AG20443 (cell line): ENCODE results near the gene OAF.
A peak's percentile ranks its signal among the peaks of the same experiment; 100 is the strongest.

Source experiments
- DNase-seq: peaks from one replicate; pipeline ENCODE4 v3.0.0; 2012; ENCODE audit warnings: low spot score, mixed read lengths

Gene OAF

DNA sequence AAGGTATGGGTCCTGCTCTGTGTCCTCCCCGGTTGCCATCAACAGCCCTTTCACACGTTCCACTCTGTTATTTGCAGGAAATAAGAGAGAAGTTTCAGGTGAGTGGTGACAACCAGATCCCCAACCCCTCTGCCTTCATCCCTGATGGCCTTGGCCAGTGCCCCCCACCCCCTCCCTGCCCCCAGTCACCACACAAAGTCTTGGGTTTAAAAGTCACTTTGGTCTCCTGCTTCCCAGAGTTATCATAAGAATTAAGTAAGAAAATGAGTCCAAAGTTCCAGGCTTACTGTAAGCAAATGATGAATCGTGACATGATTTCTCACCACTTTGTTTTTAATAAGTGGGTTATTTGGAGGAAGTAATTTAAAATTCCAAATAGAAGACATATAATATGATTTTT lies 9.2 kb upstream of the OAF start:
- no peak for DNase-seq

DNA sequence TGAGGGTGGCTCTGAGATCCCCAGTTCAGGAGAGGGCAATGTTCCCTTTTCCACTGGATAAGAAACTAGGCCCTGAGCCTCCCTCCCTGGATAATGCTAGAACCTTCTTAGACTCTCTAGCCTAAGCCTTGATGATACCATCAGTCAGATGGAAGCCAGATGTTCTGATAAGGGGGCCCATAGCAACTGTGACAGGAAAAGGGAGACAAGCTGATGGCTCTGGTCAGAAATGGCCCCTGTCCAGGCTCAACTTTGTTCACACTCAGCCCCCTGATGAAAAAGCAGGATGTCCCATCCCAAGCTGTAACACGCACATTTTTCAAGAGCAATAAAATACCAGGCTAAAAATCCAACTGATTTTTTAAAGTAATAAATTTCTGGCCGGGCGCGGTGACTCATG lies 7.2 kb upstream of the OAF start:
- DNase-seq: no peak

DNA sequence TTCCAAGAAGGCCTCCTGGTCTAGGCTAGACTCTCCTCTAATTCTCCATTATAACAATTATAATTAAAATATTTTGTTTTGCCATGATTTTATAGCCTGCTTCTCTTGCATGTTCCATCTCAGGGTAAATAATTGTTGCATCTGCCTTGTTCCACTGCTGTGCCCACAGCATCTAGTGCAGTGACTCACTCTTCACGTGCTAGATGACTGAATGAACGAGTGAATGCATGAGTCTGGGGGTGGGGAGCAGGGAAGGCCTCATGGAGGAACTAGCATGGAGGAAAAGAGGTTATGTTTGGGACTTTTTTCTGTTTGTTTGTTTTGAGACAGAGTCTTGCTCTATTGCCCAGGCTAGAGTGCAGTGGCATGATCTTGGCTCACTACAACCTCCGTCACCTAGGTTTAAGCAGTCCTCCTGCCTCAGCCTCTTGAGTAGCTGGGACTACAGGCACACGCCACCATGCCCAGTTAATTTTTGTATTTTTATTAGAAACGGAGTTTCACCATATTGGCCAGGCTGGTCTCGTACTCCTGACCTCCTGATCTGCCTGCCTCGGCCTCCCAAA lies 5.2 kb upstream of the OAF start:
- peak; percentile 67 for DNase-seq

DNA sequence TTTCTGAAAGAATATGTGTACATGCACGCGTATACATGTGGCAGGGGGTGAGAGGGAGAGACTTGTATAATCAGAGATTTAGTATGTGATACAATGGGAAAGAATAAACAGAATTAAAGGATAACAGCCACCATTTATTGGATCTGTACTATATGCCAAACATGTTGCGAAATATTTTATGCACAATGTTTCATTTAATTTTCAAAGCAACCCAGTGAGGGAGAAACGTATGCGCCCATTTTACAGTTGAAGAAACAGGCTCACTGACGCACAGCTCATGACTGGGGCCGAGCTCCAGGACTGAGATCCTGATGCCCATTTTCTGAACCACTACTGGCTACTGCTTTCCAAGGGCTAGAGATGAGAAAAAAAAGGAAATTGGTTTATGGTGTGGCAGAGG lies 3.3 kb upstream of the OAF start:
- DNase-seq: no peak

DNA sequence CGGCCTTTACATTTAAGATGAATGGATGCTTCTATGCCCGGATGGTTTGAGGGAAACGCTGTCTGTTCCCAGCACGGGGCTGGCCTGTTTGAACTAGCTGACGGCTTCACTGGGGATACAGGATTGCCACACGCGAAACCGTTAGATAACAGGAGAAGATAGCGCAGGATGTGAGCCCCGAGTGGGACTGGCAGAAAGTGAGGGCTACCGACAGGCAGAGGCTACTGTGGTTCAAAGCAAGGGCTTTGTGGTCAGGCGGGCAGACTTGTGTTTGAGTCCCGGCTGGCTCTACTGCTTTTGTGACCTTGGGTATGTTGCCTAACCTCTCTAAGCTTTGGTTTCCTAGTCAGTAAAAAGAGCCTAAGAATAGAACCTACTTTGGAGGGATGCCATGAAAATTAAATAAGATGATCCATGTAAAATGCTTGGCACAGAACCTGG lies 2.8 kb upstream of the OAF start:
- no peak for DNase-seq

DNA sequence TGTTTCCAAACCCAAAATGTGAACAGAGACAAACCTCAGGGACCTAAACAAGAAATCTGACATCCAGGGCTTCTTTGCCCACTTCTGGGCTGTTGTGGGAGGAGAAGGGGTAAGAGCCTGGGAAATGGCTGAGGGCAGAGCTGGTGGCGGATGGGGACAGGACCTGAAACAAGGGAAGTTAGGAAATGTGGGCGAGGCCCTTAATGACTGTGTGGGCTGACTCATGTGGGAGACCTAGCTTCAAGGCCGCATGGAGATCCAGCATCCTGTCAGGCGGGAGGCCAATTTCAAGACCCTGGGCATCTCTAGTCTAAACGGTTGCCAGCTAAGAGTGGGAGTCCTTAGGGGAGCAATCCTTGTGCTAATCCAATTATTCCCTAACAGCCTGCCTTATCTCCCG lies 2.1 kb upstream of the OAF start:
- peak; percentile 71 for DNase-seq

DNA sequence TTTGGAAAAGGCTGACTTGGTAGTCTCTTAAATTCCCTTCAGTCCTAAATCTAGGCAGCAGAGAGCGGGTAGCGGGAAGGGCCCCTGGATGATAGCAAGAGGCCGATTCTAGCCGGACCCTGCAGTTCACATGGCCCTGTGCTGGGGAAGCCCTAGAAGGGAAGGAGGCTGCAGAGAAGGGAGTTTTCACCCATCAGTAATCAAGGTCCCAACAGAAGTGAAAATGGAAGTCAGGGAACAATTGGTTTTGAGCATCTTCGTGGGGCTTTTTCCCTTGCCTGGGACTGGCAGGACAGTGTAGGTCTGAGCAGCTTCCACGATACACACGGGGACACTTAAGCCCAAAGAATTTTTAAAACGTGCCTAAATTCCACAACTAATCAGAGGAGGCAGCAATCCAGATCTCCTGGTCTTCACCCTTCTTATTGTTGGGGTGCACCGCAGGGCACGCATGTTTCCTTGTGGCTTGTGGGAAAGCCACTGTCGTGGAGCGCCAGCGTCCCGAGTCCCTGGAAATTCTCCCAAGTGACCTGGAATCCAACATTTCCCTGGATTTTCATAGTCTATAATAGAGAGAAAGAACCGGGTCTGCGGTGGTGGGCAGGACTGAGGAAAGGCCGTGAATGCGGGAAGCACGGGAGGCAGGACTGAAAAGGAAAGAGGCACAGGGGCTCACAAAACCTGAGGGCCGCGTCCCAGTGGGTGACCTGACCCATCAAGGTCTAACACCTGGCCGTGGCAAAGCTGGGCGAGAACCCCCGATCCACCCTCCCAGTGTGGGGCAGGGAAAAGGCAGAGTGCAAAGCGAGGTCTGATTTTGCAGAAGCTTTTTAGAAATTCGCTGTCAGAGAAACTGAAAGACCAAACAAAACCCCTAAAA lies 846 bp upstream of the OAF start:
- DNase-seq: no peak

DNA sequence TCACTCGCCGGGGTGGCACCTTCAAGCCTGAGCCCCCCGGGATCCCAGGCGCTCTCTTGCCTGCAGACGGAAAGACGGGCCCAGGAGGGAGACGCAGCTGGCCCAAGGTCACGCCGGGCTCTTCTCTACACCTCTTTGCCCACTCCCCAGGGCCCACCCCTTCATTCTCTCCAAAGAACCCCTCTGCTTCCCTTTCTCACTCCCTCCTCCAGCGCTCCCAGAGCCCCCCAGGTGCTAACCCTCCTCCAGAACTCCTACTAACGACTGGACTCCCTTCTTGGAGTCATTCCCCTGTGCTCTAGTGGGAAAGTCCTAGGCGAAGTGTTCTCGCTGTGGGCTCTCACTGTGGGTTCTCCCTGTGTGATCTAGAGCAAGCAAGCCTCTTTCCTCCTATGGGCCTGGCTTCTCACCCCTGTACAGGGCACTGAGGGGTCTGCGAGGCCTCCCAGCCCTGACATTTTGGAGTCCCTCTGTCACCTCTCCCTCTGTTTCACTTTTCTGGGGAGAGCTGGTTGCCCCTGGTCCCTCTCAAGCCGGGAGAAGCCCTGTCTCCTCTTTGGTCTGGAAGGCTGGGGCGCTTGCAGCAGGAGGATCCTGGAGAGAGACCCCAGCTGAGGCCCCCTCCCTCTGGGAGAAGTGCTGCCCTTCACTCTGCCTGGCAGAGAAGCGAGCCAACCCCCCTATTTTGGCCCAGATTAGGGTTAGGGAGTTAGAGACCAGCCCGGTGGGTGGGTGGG lies 858 bp downstream of the OAF start:
- no peak for DNase-seq

DNA sequence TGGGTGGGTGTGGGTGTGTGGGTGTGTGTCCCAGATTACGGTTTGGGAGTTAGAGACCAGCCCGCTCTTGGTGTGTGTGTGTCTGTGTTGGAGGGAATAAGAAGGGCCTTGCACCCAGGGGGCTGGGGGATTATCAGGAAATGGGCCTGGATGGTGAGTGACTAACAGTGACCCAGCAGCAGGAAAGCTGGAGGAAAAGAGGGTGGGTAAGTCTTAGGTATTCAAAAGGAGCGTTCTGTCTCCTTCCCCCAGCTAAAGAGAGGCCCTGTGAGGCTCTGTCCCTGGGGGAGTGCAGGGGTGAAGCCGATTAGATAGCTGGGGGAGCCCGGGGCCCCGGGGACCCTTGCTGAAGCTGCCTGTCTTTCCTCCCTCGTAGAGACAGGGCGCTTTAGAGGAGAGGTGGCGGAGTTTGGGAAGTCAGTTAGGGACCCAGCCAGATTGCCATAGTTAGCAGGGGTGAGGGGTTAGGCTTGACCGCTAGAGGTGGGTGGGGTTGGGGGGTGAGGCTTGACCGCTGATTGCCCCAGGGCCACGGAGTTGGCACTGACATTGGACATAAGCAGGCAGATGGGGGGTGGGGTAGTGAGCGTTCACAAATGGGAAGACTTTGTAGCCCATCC lies 1.5 kb downstream of the OAF start:
- no peak for DNase-seq

DNA sequence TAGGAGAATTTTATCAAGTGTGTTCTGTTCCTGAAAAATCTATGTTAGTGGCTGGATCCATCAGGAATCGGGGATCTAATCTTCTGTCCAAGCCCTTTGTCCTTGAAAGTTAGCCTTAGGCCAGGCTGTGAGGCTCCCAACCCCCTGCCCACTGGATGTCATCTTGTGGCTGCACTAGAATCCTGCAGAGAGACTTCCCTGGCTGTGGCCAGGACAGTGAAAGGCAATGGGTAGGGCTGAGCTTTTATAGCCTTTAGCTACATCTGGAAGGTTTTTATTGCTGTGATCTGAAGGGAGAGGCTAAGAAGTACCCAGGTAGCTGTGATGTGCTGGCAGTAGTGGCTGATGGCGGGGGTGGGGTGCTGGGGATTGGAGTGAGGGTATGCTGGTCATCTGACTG lies 2.1 kb downstream of the OAF start:
- DNase-seq: no peak

DNA sequence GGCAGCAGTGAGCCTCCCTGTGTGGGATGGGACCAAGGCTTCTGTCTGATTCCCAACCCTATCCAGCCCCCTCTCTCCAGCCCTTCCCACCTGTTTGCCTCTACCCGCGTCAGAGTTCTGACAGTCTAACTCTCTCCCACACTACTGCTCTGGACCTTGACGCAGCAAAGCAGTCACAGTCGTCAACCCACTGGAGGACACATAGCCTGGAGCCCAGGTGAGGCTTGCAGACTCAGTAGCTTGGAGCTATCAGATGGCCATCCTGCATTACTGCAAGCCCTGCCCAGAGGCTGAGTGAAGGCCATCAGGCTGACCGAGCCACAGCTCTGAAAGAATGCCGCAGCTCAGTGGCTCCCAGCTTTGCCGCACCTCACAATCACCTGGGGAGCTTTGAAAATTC lies 3.7 kb downstream of the OAF start:
- DNase-seq: no peak

DNA sequence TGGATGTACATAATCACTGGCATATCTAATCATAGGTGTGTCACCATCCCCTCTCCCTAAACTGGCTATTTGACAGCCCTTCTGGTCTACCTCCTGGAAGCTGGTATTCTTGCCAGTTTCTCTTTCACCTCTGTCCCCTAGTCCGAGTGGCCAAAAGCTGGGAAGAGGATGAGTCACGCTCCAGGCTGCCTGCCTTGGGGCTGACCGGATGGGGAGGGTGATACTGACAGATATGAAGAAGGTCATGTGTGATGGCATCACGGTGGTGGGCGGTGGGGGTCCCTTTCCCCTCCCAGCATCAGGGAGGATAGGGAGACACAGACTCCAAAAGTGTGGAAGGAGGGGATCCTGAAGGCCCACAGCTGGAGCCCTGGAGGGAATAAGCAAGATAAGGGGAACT lies 4.8 kb downstream of the OAF start:
- peak; percentile 76 for DNase-seq

DNA sequence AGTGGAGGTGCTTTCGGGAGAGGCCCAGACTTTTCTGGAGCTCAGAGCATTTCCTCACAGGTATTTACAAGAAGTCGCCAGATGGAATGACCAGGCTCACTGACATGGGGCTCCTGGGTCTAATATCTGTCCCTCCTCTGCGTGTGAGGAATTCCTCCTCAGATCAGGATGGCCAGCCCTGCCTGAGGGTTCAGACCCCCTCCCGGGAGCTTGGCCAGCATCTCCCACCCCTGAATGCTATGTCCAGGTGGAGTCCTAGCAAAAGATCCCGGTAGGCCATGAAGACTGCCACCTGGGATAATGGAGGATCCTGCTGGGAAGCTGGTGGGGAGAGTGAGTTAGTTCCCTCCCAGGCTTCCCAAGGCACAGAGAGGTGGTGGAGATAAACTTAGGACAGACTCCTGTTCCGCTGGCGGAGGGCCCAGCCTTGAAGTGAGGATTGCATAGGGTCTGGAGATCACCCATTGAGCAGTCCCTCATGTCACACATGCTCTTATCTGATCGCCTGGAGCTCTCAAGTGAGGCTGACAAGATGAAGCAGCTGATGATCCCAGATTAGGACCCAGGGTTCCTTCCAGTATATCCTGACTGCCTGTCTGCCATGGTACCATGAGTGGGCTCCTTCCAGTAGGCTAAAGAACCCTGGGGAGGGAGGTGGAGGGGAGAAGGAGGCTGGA lies 5.7 kb downstream of the OAF start:
- no peak for DNase-seq

DNA sequence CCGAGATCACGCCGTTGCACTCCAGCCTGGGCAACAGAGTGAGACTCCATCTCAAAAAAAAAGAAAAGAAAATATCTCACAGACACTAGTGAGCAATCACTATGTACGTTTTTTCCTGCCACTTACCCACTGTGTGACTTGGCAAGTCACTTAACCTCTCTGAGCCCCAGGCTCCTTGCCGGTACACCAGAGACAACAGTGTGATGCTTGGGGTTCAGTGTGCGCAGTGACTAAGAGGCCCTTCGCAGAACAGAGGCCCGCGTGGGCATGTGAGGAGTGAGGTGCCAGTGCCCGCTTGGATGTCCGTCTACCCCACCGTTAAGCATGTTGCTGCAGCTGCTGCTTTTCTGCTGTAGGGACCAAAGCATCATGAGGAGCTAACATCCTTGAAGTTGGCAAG lies 6.7 kb downstream of the OAF start:
- no peak for DNase-seq

DNA sequence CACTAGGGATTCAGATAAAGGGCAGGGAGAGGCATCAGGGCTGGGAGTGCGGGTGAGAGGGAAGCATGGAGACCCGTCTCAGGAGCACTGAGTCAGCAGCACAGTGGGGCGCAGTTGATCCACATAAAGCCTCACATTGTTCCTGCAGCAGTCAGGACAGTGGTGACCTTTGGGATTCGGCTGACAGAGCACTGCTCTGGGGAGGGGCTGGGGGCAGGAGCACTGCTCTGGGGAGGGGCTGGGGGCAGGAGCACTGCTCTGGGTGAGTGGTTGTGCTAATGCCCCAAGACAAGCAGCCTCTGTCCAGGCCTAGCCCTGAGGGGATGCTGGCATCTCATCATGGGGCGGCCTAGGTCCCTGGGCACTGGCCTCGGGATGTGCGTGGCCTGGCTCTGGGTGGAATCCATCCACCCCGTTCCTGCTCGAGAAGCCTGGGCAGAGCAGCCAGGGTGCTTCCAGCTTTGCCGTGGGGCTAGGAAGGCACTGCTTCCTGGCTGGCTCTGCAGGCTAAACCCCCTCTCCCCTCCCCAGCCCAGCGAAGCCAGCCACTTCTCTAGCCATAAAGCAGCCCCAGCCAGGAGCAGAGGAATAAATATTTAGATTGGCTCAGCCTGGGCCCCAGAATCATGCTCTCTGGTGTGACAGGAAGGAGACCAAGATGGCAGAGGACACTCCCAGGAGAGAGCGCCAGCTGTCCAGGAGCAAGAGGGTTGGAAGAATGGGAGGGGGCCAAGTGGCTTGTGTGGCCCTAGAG lies 7.3 kb downstream of the OAF start:
- DNase-seq: no peak

DNA sequence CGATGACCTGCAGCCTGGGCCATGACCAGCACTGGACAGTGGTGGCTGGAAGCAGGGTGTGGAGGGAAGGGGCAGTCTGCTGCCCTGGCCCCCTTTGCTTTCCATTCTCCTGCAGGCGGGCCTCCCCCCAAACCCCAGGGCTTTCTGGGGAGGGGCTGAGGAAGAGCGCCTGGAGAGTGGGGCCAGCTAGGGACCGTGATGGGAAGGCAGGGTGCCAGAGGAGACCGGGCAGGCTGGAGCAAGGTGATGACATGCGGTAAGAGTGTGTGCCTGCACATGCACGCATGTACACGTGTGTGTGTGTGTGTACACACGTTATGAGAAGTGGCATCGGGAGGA lies 7.8 kb downstream of the OAF start:
- DNase-seq: no peak

DNA sequence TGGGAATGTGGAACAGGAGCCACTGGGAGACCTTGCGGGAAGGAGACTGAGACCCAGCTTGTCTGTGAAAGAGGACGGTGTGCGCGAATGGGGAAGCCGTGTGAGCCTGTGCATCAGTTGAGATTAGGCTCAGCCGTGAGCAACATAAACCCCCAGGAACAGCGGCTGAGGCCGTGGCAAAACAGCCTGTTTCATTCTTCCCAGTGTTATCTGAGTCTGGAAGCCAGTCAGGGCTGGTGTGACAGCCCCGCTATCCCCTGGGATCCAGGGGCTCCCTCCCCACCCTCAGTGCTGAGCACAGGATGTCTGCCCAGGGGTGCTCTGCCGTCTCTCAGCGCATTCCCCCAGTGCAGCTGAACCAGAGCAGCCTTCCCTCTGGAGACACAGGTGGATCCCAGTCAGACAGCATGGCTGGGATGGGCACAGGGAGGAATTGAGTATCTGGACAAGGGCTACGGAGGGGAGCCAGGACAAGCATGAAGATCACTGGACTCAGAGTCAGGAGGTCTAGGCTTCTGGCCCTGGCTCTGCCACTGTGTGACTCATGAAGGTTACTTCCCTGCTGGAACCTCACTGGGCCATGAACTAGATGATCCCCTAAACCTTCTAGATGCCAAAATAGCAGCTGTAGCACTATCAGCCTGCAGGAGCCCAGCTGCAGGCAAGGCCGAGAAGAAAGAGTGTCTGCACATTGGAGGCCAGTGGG lies 8.6 kb downstream of the OAF start:
- DNase-seq: no peak

DNA sequence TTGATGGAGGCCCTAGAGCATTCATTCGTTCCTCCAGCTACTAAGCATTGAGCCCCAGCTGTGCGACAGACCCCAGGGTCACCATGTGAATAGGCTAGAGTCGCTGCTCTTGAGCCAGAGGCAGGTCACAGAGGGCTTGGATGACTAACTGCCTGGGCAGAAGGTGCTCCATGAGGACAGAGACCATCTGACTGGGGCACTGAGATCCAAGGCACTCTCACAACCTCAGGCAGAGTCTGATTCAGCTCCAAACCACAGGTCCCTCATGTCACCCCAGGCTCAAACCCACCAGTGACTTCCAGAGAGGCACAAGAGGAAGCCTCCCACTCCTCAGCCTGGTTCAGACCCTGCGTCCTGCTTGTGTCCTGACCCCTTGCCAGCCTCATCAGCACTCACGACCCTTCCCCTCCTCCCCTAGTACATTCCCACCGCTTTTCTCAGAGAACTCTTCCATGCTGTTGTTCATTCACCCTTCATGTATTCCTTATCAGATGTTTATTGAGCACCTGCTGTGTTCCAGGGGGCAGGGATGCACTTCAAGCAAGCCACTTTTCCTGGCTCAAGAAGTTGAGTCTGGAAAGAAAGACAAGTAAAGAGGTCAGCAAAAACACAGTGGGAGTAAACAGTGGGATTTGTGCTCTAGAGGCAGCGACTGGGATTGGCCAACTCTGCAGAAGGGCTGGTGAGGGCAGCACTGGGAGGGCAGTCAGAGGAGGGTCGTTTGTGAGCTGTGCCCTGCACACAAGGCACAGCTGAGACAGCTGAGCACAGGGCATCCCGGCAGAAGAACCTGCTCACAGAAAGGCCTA lies 9.3 kb downstream of the OAF start:
- no peak for DNase-seq

DNA sequence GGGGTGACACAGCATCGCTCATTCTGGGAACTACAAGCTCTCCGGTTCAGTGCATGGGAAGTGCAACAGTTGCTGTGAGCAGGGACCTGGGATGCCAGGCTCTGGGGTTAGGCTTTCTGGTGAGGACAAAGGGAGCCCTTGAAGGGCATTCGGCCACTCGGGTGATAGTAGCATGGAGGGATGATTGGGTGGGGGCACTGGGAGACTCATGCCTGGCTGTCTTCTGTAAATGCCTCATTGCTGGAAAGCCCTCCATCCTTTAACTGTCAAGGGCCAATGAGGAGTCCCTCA lies 9.9 kb downstream of the OAF start:
- no peak for DNase-seq

DNA sequence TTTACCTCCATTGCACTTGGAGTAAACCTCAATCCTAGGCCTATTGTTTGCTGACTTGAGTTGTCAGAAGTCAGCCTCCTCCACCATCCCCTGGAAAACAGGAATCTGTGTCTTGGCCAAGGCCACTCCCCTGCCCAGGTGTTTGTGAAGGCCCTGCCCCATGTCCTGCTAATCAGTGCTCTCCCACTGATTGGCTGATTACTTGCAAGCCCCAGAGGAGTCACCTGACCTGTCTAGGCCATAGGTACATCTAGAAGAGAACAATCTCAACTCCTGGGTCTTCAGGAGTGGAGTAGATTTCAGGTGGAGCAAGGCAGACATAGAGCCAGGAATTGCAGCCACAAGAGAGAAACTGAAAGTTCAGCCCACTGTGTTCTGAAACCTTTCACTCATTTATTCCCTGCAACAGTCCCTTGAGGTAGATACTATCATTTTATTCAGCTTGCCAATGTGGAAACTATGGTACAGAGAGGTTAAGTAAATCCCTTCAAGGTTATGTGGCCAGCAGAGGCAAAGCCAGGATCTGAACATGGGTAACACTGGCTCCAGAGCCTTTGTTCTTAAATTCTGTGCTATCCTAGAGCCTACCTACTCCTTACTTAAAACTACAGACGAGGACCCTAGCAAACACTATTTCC lies 10.4 kb downstream of the OAF start:
- DNase-seq: no peak
